Muscle layer of colon (tissue), 2 donors: ENCODE measurements around the gene TEX101.
"Not testable (repeated sequence)": the region's sequence is repeated elsewhere in the genome, so short reads cannot be mapped to it uniquely, and the experiment has no call there.

Experiments used
- H3K27ac ChIP-seq: one replicate; pipeline ENCODE4 v1.7.0; 2013; ENCODE audit warnings: low read depth, mild to moderate bottlenecking, low read length, moderate library complexity
- H3K27me3 ChIP-seq, 2 donors: one replicate each; pipeline ENCODE4 v1.7.0; 2013; ENCODE audit warnings: low read length in 2 of 2, mild to moderate bottlenecking in 2 of 2; ENCODE audit not compliant: insufficient read depth in 2 of 2, control insufficient read depth in 1 of 2
- H3K36me3 ChIP-seq: one replicate; pipeline ENCODE4 v1.7.0; 2013; ENCODE audit warnings: mild to moderate bottlenecking, low read length; ENCODE audit not compliant: insufficient read depth
- H3K4me1 ChIP-seq: one replicate; pipeline ENCODE4 v1.7.0; 2013; ENCODE audit warnings: mild to moderate bottlenecking, low read length; ENCODE audit not compliant: insufficient read depth
- H3K4me3 ChIP-seq, 2 donors: one replicate each; pipeline ENCODE4 v1.7.0; 2013; ENCODE audit warnings: low read length in 2 of 2, low read depth in 1 of 2, mild to moderate bottlenecking in 1 of 2, moderate library complexity in 1 of 2
- H3K9ac ChIP-seq: one replicate; pipeline ENCODE4 v1.7.0; 2013; ENCODE audit warnings: low read length
- H3K9me3 ChIP-seq: one replicate; pipeline ENCODE4 v1.7.0; 2013; ENCODE audit warnings: mild to moderate bottlenecking, low read length
- donor health status: abdominal sarcoma.
- donor health status: Adenocarcinoma of cecum.

Gene TEX101

GRCh38 chr19:43437712-43438111 lies 23.0 kb downstream of the TEX101 start:
- Histone ChIP-seq H3K27ac (no peak overlapping the region), H3K36me3 (no peaks in the 10 kb centered on the region), H3K9ac (no peak overlapping the region), H3K9me3 (no peaks in the 10 kb centered on the region), H3K4me3 (no peak overlapping the region), H3K4me1 (no peaks in the 10 kb centered on the region), H3K27me3 (no peaks in the 10 kb centered on the region)

GRCh38 chr19:43438291-43439031 lies 23.8 kb downstream of the TEX101 start:
- Histone ChIP-seq H3K9ac (no peak overlapping the region), H3K9me3 (no peaks in the 10 kb centered on the region), H3K27me3 (no peaks in the 10 kb centered on the region), H3K36me3 (no peaks in the 10 kb centered on the region), H3K27ac (no peak overlapping the region), H3K4me3 (no peak overlapping the region), H3K4me1 (no peaks in the 10 kb centered on the region)

- H3K27ac ChIP-seq: no peak overlapping the region
- H3K4me3 ChIP-seq: no peak overlapping the region
- no peaks in the 10 kb centered on the region for H3K9me3 ChIP-seq
- H3K4me1 ChIP-seq: no peaks in the 10 kb centered on the region
- no peaks in the 10 kb centered on the region for H3K27me3 ChIP-seq
- H3K9ac ChIP-seq: no peak overlapping the region
- H3K36me3 ChIP-seq: no peaks in the 10 kb centered on the region
These were observed 24.5 kb downstream of the TEX101 start for GRCh38 chr19:43439032-43439708.

GRCh38 chr19:43439709-43440063 lies 25.0 kb downstream of the TEX101 start:
- Histone ChIP-seq H3K27me3 (no peaks in the 10 kb centered on the region), H3K4me1 (no peaks in the 10 kb centered on the region), H3K9ac (no peak overlapping the region), H3K27ac (no peak overlapping the region), H3K36me3 (no peaks in the 10 kb centered on the region), H3K4me3 (no peak overlapping the region), H3K9me3 (no peaks in the 10 kb centered on the region)

GRCh38 chr19:43441716-43442115 lies 27.0 kb downstream of the TEX101 start:
- Histone ChIP-seq H3K9me3 (no peaks in the 10 kb centered on the region), H3K27me3 (no peaks in the 10 kb centered on the region), H3K27ac (no peak overlapping the region), H3K4me3 (no peak overlapping the region), H3K4me1 (no peaks in the 10 kb centered on the region), H3K36me3 (no peaks in the 10 kb centered on the region), H3K9ac (no peak overlapping the region)

GRCh38 chr19:43444091-43444490 lies 29.4 kb downstream of the TEX101 start:
- H3K36me3 ChIP-seq, H3K4me1 ChIP-seq, H3K4me3 ChIP-seq, H3K27ac ChIP-seq, H3K9ac ChIP-seq, H3K27me3 ChIP-seq, H3K9me3 ChIP-seq: not testable (repeated sequence)

GRCh38 chr19:43444531-43445287 lies 30.0 kb downstream of the TEX101 start:
- Histone ChIP-seq H3K9me3 (no peaks in the 10 kb centered on the region), H3K36me3 (no peaks in the 10 kb centered on the region), H3K4me3 (no peak overlapping the region), H3K4me1 (no peaks in the 10 kb centered on the region), H3K27ac (no peak overlapping the region), H3K27me3 (no peaks in the 10 kb centered on the region), H3K9ac (no peak overlapping the region)

- no peak overlapping the region for H3K27ac ChIP-seq
- no peaks in the 10 kb centered on the region for H3K36me3 ChIP-seq
These were observed 30.7 kb downstream of the TEX101 start for GRCh38 chr19:43445426-43445825.

GRCh38 chr19:43446746-43447489 lies 32.2 kb downstream of the TEX101 start:
- H3K4me1 ChIP-seq: no peaks in the 10 kb centered on the region
- H3K4me3 ChIP-seq: no peak overlapping the region
- no peak overlapping the region for H3K9ac ChIP-seq
- H3K27me3 ChIP-seq: no peaks in the 10 kb centered on the region
- no peaks in the 10 kb centered on the region for H3K9me3 ChIP-seq
- H3K36me3 ChIP-seq: no peaks in the 10 kb centered on the region
- no peak overlapping the region for H3K27ac ChIP-seq

More at GRCh38 chr19:43445426-43445825, 30.7 kb downstream of the TEX101 start:
- no peaks in the 10 kb centered on the region for H3K4me1 ChIP-seq
- H3K9me3 ChIP-seq: no peaks in the 10 kb centered on the region
- no peaks in the 10 kb centered on the region for H3K27me3 ChIP-seq
- no peak overlapping the region for H3K9ac ChIP-seq
- H3K4me3 ChIP-seq: no peak overlapping the region

- Histone ChIP-seq H3K9ac (no peak overlapping the region), H3K27me3 (no peaks in the 10 kb centered on the region), H3K36me3 (no peaks in the 10 kb centered on the region), H3K9me3 (no peaks in the 10 kb centered on the region), H3K4me3 (no peak overlapping the region), H3K4me1 (no peaks in the 10 kb centered on the region), H3K27ac (no peak overlapping the region)
These were observed 33.0 kb downstream of the TEX101 start for GRCh38 chr19:43447655-43448054.

- Histone ChIP-seq H3K9ac (no peak overlapping the region), H3K4me1 (peaks cover 4% of the 10 kb centered on the region), H3K36me3 (no peaks in the 10 kb centered on the region), H3K9me3 (no peaks in the 10 kb centered on the region), H3K27me3 (no peaks in the 10 kb centered on the region), H3K27ac (no peak overlapping the region), H3K4me3 (no peak overlapping the region)
These were observed 35.9 kb downstream of the TEX101 start for GRCh38 chr19:43450545-43450997.
